ENCODE results near the gene PAN2.

Gene PAN2

GRCh38 chr12:56334490-56334793, 642 bp upstream of the PAN2 start:
- no peaks in the 10 kb centered on the region for H3K27me3 ChIP-seq (ENCODE audit: low read length)
- no peaks in the 10 kb centered on the region for H4K20me1 ChIP-seq (ENCODE audit: low read depth, low read length)
- H3K9me2 ChIP-seq (replicated peaks; ENCODE audit: insufficient read depth, low read length), result no peaks in the 10 kb centered on the region
- H3K4me2 ChIP-seq (ENCODE audit: low read depth, low read length, poor library complexity, severe bottlenecking), result peak overlapping the region; percentile 92
- no peaks in the 10 kb centered on the region for H3K9me3 ChIP-seq (ENCODE audit: insufficient read depth, low read length)
- peak overlapping the region; percentile 86 for H3K27ac ChIP-seq (ENCODE audit: low read depth, low read length)
- peaks cover 28% of the 10 kb centered on the region for H3F3A ChIP-seq (ENCODE audit: insufficient read depth)
- no peak overlapping the region for H2AFZ ChIP-seq (ENCODE audit: low read depth, low read length, severe bottlenecking)
- H3K36me3 ChIP-seq (ENCODE audit: low read length), result no peaks in the 10 kb centered on the region
- no peak for TF ChIP-seq EZH2phosphoT487 (conservative IDR thresholded peaks at IDR 0.05; ENCODE audit: low read length)
- TF ChIP-seq CTCF (IDR thresholded peaks at IDR 0.05; ENCODE audit: insufficient read depth, low read length, poor library complexity, severe bottlenecking), result no peak
- peak overlapping the region; percentile 70 for H3K4me3 ChIP-seq (ENCODE audit: insufficient read depth, low read length, poor library complexity, severe bottlenecking)
- H3K9ac ChIP-seq (ENCODE audit: low read length), result peak overlapping the region; percentile 76
- peaks cover 11% of the 10 kb centered on the region for H3K79me2 ChIP-seq (ENCODE audit: insufficient read depth, low read length)

- peaks cover 11% of the 10 kb centered on the region for H3K79me2 ChIP-seq (ENCODE audit: insufficient read depth, low read length)
- H3K9me2 ChIP-seq (replicated peaks; ENCODE audit: insufficient read depth, low read length), result no peaks in the 10 kb centered on the region
- H3K27ac ChIP-seq (ENCODE audit: low read depth, low read length), result peak overlapping the region; percentile 86
- peak overlapping the region; percentile 92 for H3K4me2 ChIP-seq (ENCODE audit: low read depth, low read length, poor library complexity, severe bottlenecking)
- H3K9me3 ChIP-seq (ENCODE audit: insufficient read depth, low read length), result no peaks in the 10 kb centered on the region
- H2AFZ ChIP-seq (ENCODE audit: low read depth, low read length, severe bottlenecking), result peak overlapping the region; percentile 70
- H4K20me1 ChIP-seq (ENCODE audit: low read depth, low read length), result no peaks in the 10 kb centered on the region
- peaks cover 27% of the 10 kb centered on the region for H3F3A ChIP-seq (ENCODE audit: insufficient read depth)
- no peak for TF ChIP-seq EZH2phosphoT487 (conservative IDR thresholded peaks at IDR 0.05; ENCODE audit: low read length)
- TF ChIP-seq CTCF (IDR thresholded peaks at IDR 0.05; ENCODE audit: insufficient read depth, low read length, poor library complexity, severe bottlenecking), result no peak
- H3K9ac ChIP-seq (ENCODE audit: low read length), result peak overlapping the region; percentile 76
- H3K27me3 ChIP-seq (ENCODE audit: low read length), result no peaks in the 10 kb centered on the region
- H3K4me3 ChIP-seq (ENCODE audit: insufficient read depth, low read length, poor library complexity, severe bottlenecking), result peak overlapping the region; percentile 71
- H3K36me3 ChIP-seq (ENCODE audit: low read length), result no peaks in the 10 kb centered on the region
Measured at GRCh38 chr12:56333197-56333678, 562 bp downstream of the PAN2 start.

GRCh38 chr12:56332512-56333196, 1.1 kb downstream of the PAN2 start:
- Histone ChIP-seq H3K27me3 (ENCODE audit: low read length) (no peaks in the 10 kb centered on the region), H4K20me1 (ENCODE audit: low read depth, low read length) (no peaks in the 10 kb centered on the region), H2AFZ (ENCODE audit: low read depth, low read length, severe bottlenecking) (no peak overlapping the region), H3K9me3 (ENCODE audit: insufficient read depth, low read length) (no peaks in the 10 kb centered on the region), H3K9ac (ENCODE audit: low read length) (peak overlapping the region; percentile 76), H3K4me3 (ENCODE audit: insufficient read depth, low read length, poor library complexity, severe bottlenecking) (peak overlapping the region; percentile 71), H3F3A (ENCODE audit: insufficient read depth) (peaks cover 22% of the 10 kb centered on the region), H3K79me2 (ENCODE audit: insufficient read depth, low read length) (peaks cover 11% of the 10 kb centered on the region), H3K27ac (ENCODE audit: low read depth, low read length) (peak overlapping the region; percentile 86), H3K4me2 (ENCODE audit: low read depth, low read length, poor library complexity, severe bottlenecking) (peak overlapping the region; percentile 92), H3K9me2 (replicated peaks; ENCODE audit: insufficient read depth, low read length) (no peaks in the 10 kb centered on the region), H3K36me3 (ENCODE audit: low read length) (no peaks in the 10 kb centered on the region)
- TF ChIP-seq EZH2phosphoT487 (conservative IDR thresholded peaks at IDR 0.05; ENCODE audit: low read length) (no peak), CTCF (IDR thresholded peaks at IDR 0.05; ENCODE audit: insufficient read depth, low read length, poor library complexity, severe bottlenecking) (no peak)

All from SU-DHL-6 (cell line).